Lower leg skin (tissue), 3 donors: ENCODE data around the gene C11orf54.

Source experiments
- CTCF ChIP-seq, 3 donors: fragments of 450-650 bp; IDR thresholded peaks; one replicate each; pipeline ENCODE4 v1.5.1; 2016; ENCODE audit warnings: antibody characterized with exemption in 3 of 3, mild to moderate bottlenecking in 3 of 3, moderate library complexity in 2 of 3
- POLR2A ChIP-seq, 2 donors: fragments of 450-650 bp; IDR thresholded peaks; one replicate each; pipeline ENCODE4 v1.6.1; 2016 to 2017; ENCODE audit warnings: antibody characterized with exemption in 2 of 2, mild to moderate bottlenecking in 1 of 2, moderate library complexity in 1 of 2

GRCh38 chr11:93727985-93728791 is 13.3 kb upstream of the C11orf54 start:
- TF ChIP-seq POLR2A (IDR thresholded peaks at IDR 0.05) (no peak), CTCF (IDR thresholded peaks at IDR 0.05) (no peak)
